IMR-90 (cell line): ENCODE measurements around the gene SPATA18. TPM values are rescaled to one million over a fixed set of nuclear protein-coding genes. Genes with fewer than 3 reads are reported as not detected.

ENCODE experiments used
- ATAC-seq: fragments of 200-7000 bp; cut with Tn5 transposase; 2 replicates; pipeline ENCODE4 v1.9.1; 2020; ENCODE audit warnings: low read depth, mild to moderate bottlenecking, moderate library complexity
- BruUV-seq: library from RNA; stranded (reverse); fragments of 400-500 nt; replicated peaks from 2 replicates; lab custom pipeline; 2021; lab: Mats Ljungman, UMichigan
- CTCF ChIA-PET: fragments of 300-600 bp; formaldehyde crosslinking; extraction: SDS; loops from one replicate; lab custom pipeline; 2021; ENCODE audit warnings: antibody characterized with exemption; lab: Yijun Ruan, JAX
- POLR2A ChIA-PET: fragments of 300-600 bp; sonication (Branson Sonifier 250); formaldehyde crosslinking; loops from one replicate; lab custom pipeline; 2022; ENCODE audit warnings: antibody characterized with exemption; ENCODE audit not compliant: unreplicated experiment; lab: Charles Lee
- DNase-seq: peaks from one replicate; pipeline ENCODE4 v3.0.0; 2013
- H2AFZ ChIP-seq: replicated peaks from 2 replicates; pipeline ENCODE3; 2013; ENCODE audit warnings: low read length, mild to moderate bottlenecking; ENCODE audit not compliant: poor library complexity
- H2AK5ac ChIP-seq: 2 replicates; pipeline ENCODE4 v1.6.1; 2013; ENCODE audit warnings: low read depth, low read length, inconsistent platforms
- H2AK9ac ChIP-seq: replicated peaks from 2 replicates; pipeline ENCODE3; 2013; ENCODE audit warnings: mild to moderate bottlenecking, low read depth, low read length, moderate library complexity; ENCODE audit not compliant: poor library complexity
- H2BK120ac ChIP-seq: 2 replicates; pipeline ENCODE4 v1.6.1; 2013; ENCODE audit warnings: low read depth, low read length, inconsistent platforms
- H2BK15ac ChIP-seq: 3 replicates; pipeline ENCODE4 v1.6.1; 2013; ENCODE audit warnings: low read depth, low read length, inconsistent platforms
- H2BK20ac ChIP-seq: 2 replicates; pipeline ENCODE4 v1.6.1; 2013; ENCODE audit warnings: low read depth, mild to moderate bottlenecking, inconsistent platforms, low read length, moderate library complexity
- H2BK5ac ChIP-seq: 2 replicates; pipeline ENCODE4 v1.6.1; 2013; ENCODE audit warnings: mild to moderate bottlenecking, low read depth, low read length, inconsistent platforms; ENCODE audit not compliant: poor library complexity, severe bottlenecking
- H3K14ac ChIP-seq: replicated peaks from 2 replicates; pipeline ENCODE4 v1.6.1; 2013; ENCODE audit warnings: low read depth, low read length, inconsistent platforms
- H3K18ac ChIP-seq: 2 replicates; pipeline ENCODE4 v1.6.1; 2013; ENCODE audit warnings: low read depth, low read length, control low read depth
- H3K23ac ChIP-seq: 2 replicates; pipeline ENCODE4 v1.6.1; 2013; ENCODE audit warnings: low read depth, low read length, inconsistent platforms
- H3K27ac ChIP-seq: 2 replicates; pipeline ENCODE4 v1.5.1; 2013; ENCODE audit warnings: mild to moderate bottlenecking, control low read depth, low read length; ENCODE audit not compliant: insufficient read depth
- H3K27me3 ChIP-seq: 2 replicates; pipeline ENCODE4 v1.6.1; 2013; ENCODE audit warnings: low read length; ENCODE audit not compliant: control insufficient read depth, insufficient read depth
- H3K36me3 ChIP-seq: 2 replicates; pipeline ENCODE4 v1.6.1; 2013; ENCODE audit warnings: low read length, mixed read lengths; ENCODE audit not compliant: control insufficient read depth, insufficient read depth
- H3K4ac ChIP-seq: 2 replicates; pipeline ENCODE4 v1.6.1; 2013; ENCODE audit warnings: low read depth, low read length, inconsistent platforms
- H3K4me1 ChIP-seq: 2 replicates; pipeline ENCODE4 v1.6.1; 2013; ENCODE audit warnings: low read length, mixed read lengths; ENCODE audit not compliant: control insufficient read depth, insufficient read depth
- H3K4me2 ChIP-seq: 2 replicates; pipeline ENCODE4 v1.6.1; 2013; ENCODE audit warnings: low read depth, mild to moderate bottlenecking, control low read depth, low read length, moderate library complexity
- H3K4me3 ChIP-seq: 2 replicates; pipeline ENCODE4 v1.5.1; 2013; ENCODE audit warnings: low read depth, mild to moderate bottlenecking, control low read depth, low read length, moderate library complexity; ENCODE audit not compliant: insufficient read depth
- H3K56ac ChIP-seq: 2 replicates; pipeline ENCODE4 v1.6.1; 2013; ENCODE audit warnings: low read length, inconsistent platforms; ENCODE audit not compliant: insufficient read depth; ENCODE audit errors: extremely low read depth
- H3K79me1 ChIP-seq, 2 experiments: 2 replicates each; pipeline ENCODE4 v1.6.1; 2013; ENCODE audit warnings: low read length in 2 of 2, inconsistent platforms in 1 of 2, low read depth in 1 of 2
- H3K9ac ChIP-seq: 2 replicates; pipeline ENCODE4 v1.6.1; 2013; ENCODE audit warnings: low read depth, low read length, control low read depth
- H3K9me1 ChIP-seq: 2 replicates; pipeline ENCODE4 v1.6.1; 2013; ENCODE audit warnings: low read length, inconsistent platforms; ENCODE audit not compliant: insufficient read depth
- H3K9me3 ChIP-seq: 2 replicates; pipeline ENCODE4 v1.6.1; 2013; ENCODE audit warnings: low read length; ENCODE audit not compliant: control insufficient read depth, insufficient read depth
- H4K20me1 ChIP-seq: 2 replicates; pipeline ENCODE4 v1.6.1; 2013; ENCODE audit warnings: low read length, inconsistent platforms; ENCODE audit not compliant: insufficient read depth
- H4K5ac ChIP-seq: 2 replicates; pipeline ENCODE4 v1.6.1; 2013; ENCODE audit warnings: mild to moderate bottlenecking, low read depth, low read length, control low read depth
- H4K8ac ChIP-seq, 2 experiments: 2 replicates each; pipeline ENCODE4 v1.6.1; 2013; ENCODE audit warnings: low read depth in 2 of 2, low read length in 2 of 2, control low read depth in 1 of 2, inconsistent platforms in 1 of 2
- H4K91ac ChIP-seq: 2 replicates; pipeline ENCODE4 v1.6.1; 2013; ENCODE audit warnings: low read depth, low read length, inconsistent platforms; ENCODE audit not compliant: insufficient read depth
- FOS ChIP-seq: fragments of 150-350 bp; IDR thresholded peaks from 2 replicates; pipeline ENCODE4 v1.6.1; 2016; ENCODE audit warnings: low read depth, low read length
- MAFK ChIP-seq: IDR thresholded peaks from 2 replicates; pipeline ENCODE4 v1.6.1; 2012; ENCODE audit warnings: low read depth, low read length, improper control_type of control experiment
- NFE2L2 ChIP-seq: fragments of 150-350 bp; IDR thresholded peaks from 2 replicates; pipeline ENCODE4 v1.6.1; 2016; ENCODE audit warnings: low read depth, mild to moderate bottlenecking, low read length
- RAD21 ChIP-seq: IDR thresholded peaks from 2 replicates; pipeline ENCODE4 v1.6.1; 2012; ENCODE audit warnings: low read length, improper control_type of control experiment
- RFX5 ChIP-seq: IDR thresholded peaks from 2 replicates; pipeline ENCODE4 v1.8.0; 2012; ENCODE audit warnings: low read depth, mild to moderate bottlenecking, low read length, moderate library complexity
- SMC3 ChIP-seq: fragments of 150-350 bp; IDR thresholded peaks from 2 replicates; pipeline ENCODE4 v1.6.1; 2016; ENCODE audit warnings: low read depth, mild to moderate bottlenecking, antibody characterized with exemption, low read length, moderate library complexity
- dilution Hi-C: fragments of 300-500 bp; cut with HindIII; formaldehyde crosslinking; loops from one replicate; pipeline ENCODE4 v1.14.3; 2018; ENCODE audit warnings: low sequenced_read_pairs; ENCODE audit not compliant: unreplicated experiment
- in situ Hi-C: fragments of 300-500 bp; cut with MboI; formaldehyde crosslinking; loops from 3 replicates; pipeline ENCODE4 v1.14.3; 2019; ENCODE audit warnings: low sequenced_read_pairs, inconsistent platforms, mixed read lengths
- intact Hi-C: fragments of 100-400 bp; cut with micrococcal nuclease; formaldehyde crosslinking; loops from 2 replicates; pipeline ENCODE4 v1.10.0; 2022
- polyA plus RNA-seq, 3 experiments: library from polyadenylated mRNA; depleted of rRNA; stranded (reverse); fragments of >200 nt; gene quantifications; 2 replicates each; pipeline ENCODE4 v1.2.3, GENCODE V29; 2012; ENCODE audit warnings: low replicate concordance in 1 of 3
- total RNA-seq: library from RNA; depleted of rRNA; stranded (reverse); fragments of >200 nt; gene quantifications from 2 replicates; pipeline ENCODE4 v1.2.3, GENCODE V29; 2012

Gene SPATA18
- total and polyA plus RNA-seq, 2 of the 4 experiments (the other 2 are of a cell fraction), result 3.0 to 4.7 TPM

GRCh38 chr4:52096048-52096447 is 44.9 kb downstream of the SPATA18 start:
- Histone ChIP-seq H3K27ac (no peak overlapping the region), H2BK5ac (no peak overlapping the region), H3K9me1 (no peaks in the 10 kb centered on the region), H4K8ac (no peak overlapping the region), H3K36me3 (no peaks in the 10 kb centered on the region), H3K4me1 (no peaks in the 10 kb centered on the region; the same call in 1 of the 2 replicates), H3K14ac (no peak overlapping the region), H4K5ac (no peak overlapping the region), H3K4me2 (no peak overlapping the region), H2BK120ac (no peak overlapping the region), H4K20me1 (no peaks in the 10 kb centered on the region), H3K9me3 (no peaks in the 10 kb centered on the region), H3K18ac (no peak overlapping the region), H3K4me3 (no peak overlapping the region), H3K9ac (no peak overlapping the region), H3K56ac (no peak overlapping the region), H2AFZ (no peak overlapping the region), H3K4ac (no peak overlapping the region), H2AK9ac (no peak overlapping the region), H2BK20ac (no peak overlapping the region), H3K23ac (no peak overlapping the region), H4K91ac (no peak overlapping the region), H2BK15ac (no peak overlapping the region), H2AK5ac (no peak overlapping the region), H3K27me3 (no peaks in the 10 kb centered on the region), H3K79me1 (no peaks in the 10 kb centered on the region)
- dilution Hi-C loops (no loop called here), intact Hi-C loops (no loop called here), in situ Hi-C loops (loop anchor here (25.0 kb wide), 1 partner anchor 91 kb away; no protein-coding TSS in a partner anchor)
- POLR2A ChIA-PET, result no interaction called here
- DNase-seq (peak; percentile 37), ATAC-seq (peak; percentile 52)
- CTCF ChIA-PET, result no interaction called here
- TF ChIP-seq FOS, result 0 out of 2 replicates have a peak, but pooled peaks have one; percentile 7
- TF ChIP-seq RFX5, result no peak
- TF ChIP-seq RAD21, result no peak
- TF ChIP-seq MAFK, result peak; percentile 71
- TF ChIP-seq SMC3, result no peak
- TF ChIP-seq NFE2L2, result no peak
- no TSS peak for BruUV-seq
